DND-41 (cell line): ENCODE data around the gene MYADM.

Experiments used
- ATAC-seq: fragments of 200-7000 bp; cut with Tn5 transposase; 3 replicates; pipeline ENCODE4 v1.9.1; 2021; ENCODE audit warnings: low read depth; ENCODE audit not compliant: insufficient read depth
- DNase-seq: peaks from one replicate; pipeline ENCODE4 v3.0.0-alpha.2; 2020
- H2AFZ ChIP-seq: 2 replicates; pipeline ENCODE4 v1.6.0; 2012; ENCODE audit warnings: low read depth, low read length
- H3K27ac ChIP-seq: 2 replicates; pipeline ENCODE4 v1.5.1; 2012; ENCODE audit warnings: low read length, inconsistent platforms
- H3K27me3 ChIP-seq: fragments of 200-600 bp; sonication (generic); 2 replicates; pipeline ENCODE4 v1.6.0; 2012; ENCODE audit warnings: low read length, mild to moderate bottlenecking, inconsistent platforms; ENCODE audit not compliant: insufficient read depth, poor library complexity
- H3K36me3 ChIP-seq: 2 replicates; pipeline ENCODE4 v1.5.1; 2012; ENCODE audit warnings: low read length, inconsistent platforms; ENCODE audit not compliant: insufficient read depth
- H3K4me1 ChIP-seq: 2 replicates; pipeline ENCODE4 v1.5.1; 2012; ENCODE audit warnings: mild to moderate bottlenecking, low read length; ENCODE audit not compliant: insufficient read depth
- H3K4me2 ChIP-seq: 2 replicates; pipeline ENCODE4 v1.6.0; 2012; ENCODE audit warnings: mild to moderate bottlenecking, moderate library complexity, low read length, inconsistent platforms; ENCODE audit not compliant: insufficient read depth
- H3K4me3 ChIP-seq, 2 experiments: fragments of 200-600 bp in 1 of 2; shearing (Covaris generic) in 1 of 2; 2 replicates each; pipeline ENCODE4 v1.5.1; 2012 to 2016; ENCODE audit warnings: inconsistent platforms in 2 of 2, low read length in 2 of 2, mild to moderate bottlenecking in 2 of 2, low read depth in 1 of 2, moderate library complexity in 1 of 2
- H3K79me2 ChIP-seq: 2 replicates; pipeline ENCODE4 v1.6.0; 2012; ENCODE audit warnings: low read length, inconsistent platforms; ENCODE audit not compliant: insufficient read depth
- H3K9ac ChIP-seq: 2 replicates; pipeline ENCODE4 v1.6.0; 2012; ENCODE audit warnings: low read depth, mild to moderate bottlenecking, inconsistent platforms, low read length, moderate library complexity
- H3K9me3 ChIP-seq: 2 replicates; pipeline ENCODE4 v1.5.1; 2012; ENCODE audit warnings: low read length, moderate library complexity, mild to moderate bottlenecking, inconsistent platforms; ENCODE audit not compliant: insufficient read depth, severe bottlenecking
- H4K20me1 ChIP-seq: 2 replicates; pipeline ENCODE4 v1.6.0; 2012; ENCODE audit warnings: low read length; ENCODE audit not compliant: insufficient read depth
- EZH2 ChIP-seq: IDR thresholded peaks from 3 replicates; pipeline ENCODE4 v1.6.1; 2012; ENCODE audit warnings: borderline replicate concordance, low read depth, mild to moderate bottlenecking, moderate library complexity, low read length, inconsistent platforms; ENCODE audit not compliant: severe bottlenecking
- TF ChIP-seq, protein P1 (sequence below): IDR thresholded peaks from 2 replicates; pipeline ENCODE4 v1.5.1; 2012; ENCODE audit warnings: borderline replicate concordance, low read length, moderate library complexity, mild to moderate bottlenecking; ENCODE audit not compliant: poor library complexity, severe bottlenecking; ENCODE audit errors: extremely low read depth

MYADM gene

DNA sequence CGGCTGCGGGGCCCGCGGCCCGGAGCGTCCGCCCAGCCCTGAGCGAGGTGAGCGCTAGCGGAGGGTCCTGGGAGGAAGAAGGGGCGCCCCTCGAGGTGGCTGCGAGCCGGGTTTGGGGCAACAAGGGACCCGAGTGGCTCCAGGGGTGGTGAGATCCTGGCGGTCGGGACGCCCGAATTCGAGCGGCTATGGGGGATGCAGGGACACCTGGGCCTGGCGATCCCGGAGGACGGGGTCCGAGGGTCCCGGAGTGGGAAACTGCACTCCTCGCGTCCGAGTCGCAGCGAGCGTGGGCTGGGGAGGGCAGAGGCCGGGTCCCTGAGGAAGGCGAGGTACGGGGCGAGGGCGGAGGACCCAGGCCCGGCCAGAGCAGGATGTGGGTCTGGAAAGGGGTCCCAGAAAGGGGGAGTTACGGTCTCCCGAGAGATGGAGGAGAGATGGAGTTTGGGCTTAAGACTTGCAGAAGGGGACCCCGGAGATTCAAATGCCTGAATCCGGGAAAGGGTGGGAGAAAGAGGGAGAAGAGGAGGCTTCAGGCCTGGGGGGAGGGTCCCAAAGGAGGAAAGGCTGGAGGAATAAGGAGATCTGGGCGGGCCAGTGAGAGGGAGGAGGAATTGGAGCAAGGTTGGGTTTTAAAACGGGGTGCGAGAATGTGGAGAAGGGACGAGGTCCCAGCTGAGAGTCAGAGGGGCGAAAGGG lies 41.9 kb downstream of the MYADM start:
- Histone ChIP-seq H3K9me3 (no peaks in the 10 kb centered on the region), H4K20me1 (no peaks in the 10 kb centered on the region), H3K79me2 (no peaks in the 10 kb centered on the region), H3K9ac (no peak overlapping the region), H3K4me1 (no peaks in the 10 kb centered on the region), H2AFZ (no peak overlapping the region), H3K27ac (no peak overlapping the region), H3K4me2 (no peak overlapping the region), H3K4me3 (no peak overlapping the region), H3K36me3 (no peaks in the 10 kb centered on the region), H3K27me3 (no peaks in the 10 kb centered on the region)
- DNase-seq (no peak), ATAC-seq (no peak)
- TF ChIP-seq, protein P1, sequence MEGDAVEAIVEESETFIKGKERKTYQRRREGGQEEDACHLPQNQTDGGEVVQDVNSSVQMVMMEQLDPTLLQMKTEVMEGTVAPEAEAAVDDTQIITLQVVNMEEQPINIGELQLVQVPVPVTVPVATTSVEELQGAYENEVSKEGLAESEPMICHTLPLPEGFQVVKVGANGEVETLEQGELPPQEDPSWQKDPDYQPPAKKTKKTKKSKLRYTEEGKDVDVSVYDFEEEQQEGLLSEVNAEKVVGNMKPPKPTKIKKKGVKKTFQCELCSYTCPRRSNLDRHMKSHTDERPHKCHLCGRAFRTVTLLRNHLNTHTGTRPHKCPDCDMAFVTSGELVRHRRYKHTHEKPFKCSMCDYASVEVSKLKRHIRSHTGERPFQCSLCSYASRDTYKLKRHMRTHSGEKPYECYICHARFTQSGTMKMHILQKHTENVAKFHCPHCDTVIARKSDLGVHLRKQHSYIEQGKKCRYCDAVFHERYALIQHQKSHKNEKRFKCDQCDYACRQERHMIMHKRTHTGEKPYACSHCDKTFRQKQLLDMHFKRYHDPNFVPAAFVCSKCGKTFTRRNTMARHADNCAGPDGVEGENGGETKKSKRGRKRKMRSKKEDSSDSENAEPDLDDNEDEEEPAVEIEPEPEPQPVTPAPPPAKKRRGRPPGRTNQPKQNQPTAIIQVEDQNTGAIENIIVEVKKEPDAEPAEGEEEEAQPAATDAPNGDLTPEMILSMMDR, result no peak
- no peak for TF ChIP-seq EZH2

DNA sequence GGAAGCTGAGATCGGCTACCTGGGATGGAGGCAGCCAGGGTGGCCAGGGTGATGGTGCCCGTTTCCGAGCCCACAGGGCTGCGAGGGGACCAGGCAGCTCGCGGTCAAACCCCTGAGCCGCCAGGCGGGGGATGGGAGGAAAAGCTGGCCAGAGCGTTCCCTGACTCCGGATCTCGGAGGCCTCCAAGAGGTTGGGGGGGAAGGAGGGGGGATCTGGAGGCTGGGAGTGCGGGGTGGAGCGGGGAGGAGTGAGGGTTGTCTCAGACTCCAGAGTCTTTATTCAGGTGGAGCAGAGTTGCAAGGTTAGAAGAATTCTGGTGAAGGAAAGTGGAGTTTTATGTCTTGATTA lies 42.5 kb downstream of the MYADM start:
- no peak overlapping the region for H3K27ac ChIP-seq
- no peak overlapping the region for H3K4me3 ChIP-seq
- no peak overlapping the region for H3K9ac ChIP-seq
- H2AFZ ChIP-seq, result no peak overlapping the region
- H3K27me3 ChIP-seq, result no peaks in the 10 kb centered on the region
- no peaks in the 10 kb centered on the region for H3K9me3 ChIP-seq
- H4K20me1 ChIP-seq, result no peaks in the 10 kb centered on the region
- ATAC-seq, result no peak
- DNase-seq, result no peak
- H3K36me3 ChIP-seq, result no peaks in the 10 kb centered on the region
- H3K4me1 ChIP-seq, result no peaks in the 10 kb centered on the region
- no peak for TF ChIP-seq EZH2
- TF ChIP-seq, protein P1, result no peak
- H3K4me2 ChIP-seq, result no peak overlapping the region
- H3K79me2 ChIP-seq, result no peaks in the 10 kb centered on the region

DNA sequence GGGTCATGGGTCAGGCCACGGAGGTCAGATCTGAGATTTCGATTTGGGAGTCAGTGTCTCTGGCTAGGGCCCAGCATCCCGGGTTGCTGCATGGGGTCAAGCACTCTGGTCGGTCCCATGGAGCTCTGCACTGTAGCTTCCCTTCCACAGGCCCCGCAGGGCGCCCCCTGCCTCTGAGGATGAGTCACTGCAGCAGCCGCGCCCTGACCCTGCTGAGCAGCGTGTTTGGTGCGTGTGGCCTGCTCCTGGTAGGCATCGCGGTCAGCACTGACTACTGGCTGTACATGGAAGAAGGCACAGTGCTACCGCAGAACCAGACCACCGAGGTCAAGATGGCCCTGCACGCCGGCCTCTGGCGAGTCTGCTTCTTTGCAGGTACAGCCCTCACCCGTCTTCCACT lies 45.0 kb downstream of the MYADM start:
- Histone ChIP-seq H4K20me1 (no peaks in the 10 kb centered on the region), H3K4me3 (no peak overlapping the region)
- DNase-seq, result no peak

More for the DNA sequence above, 45.0 kb downstream of the MYADM start:
- H3K27me3 ChIP-seq, result no peaks in the 10 kb centered on the region
- H3K9ac ChIP-seq, result no peak overlapping the region
- no peak for ATAC-seq
- no peaks in the 10 kb centered on the region for H3K79me2 ChIP-seq
- H3K9me3 ChIP-seq, result no peaks in the 10 kb centered on the region
- TF ChIP-seq EZH2, result no peak
- TF ChIP-seq, protein P1, result peak; percentile 49
- no peaks in the 10 kb centered on the region for H3K36me3 ChIP-seq
- H3K4me2 ChIP-seq, result no peak overlapping the region
- H3K27ac ChIP-seq, result no peak overlapping the region
- no peak overlapping the region for H2AFZ ChIP-seq
- no peaks in the 10 kb centered on the region for H3K4me1 ChIP-seq
